ENCODE data around the gene GSE1.

GSE1 gene

DNA sequence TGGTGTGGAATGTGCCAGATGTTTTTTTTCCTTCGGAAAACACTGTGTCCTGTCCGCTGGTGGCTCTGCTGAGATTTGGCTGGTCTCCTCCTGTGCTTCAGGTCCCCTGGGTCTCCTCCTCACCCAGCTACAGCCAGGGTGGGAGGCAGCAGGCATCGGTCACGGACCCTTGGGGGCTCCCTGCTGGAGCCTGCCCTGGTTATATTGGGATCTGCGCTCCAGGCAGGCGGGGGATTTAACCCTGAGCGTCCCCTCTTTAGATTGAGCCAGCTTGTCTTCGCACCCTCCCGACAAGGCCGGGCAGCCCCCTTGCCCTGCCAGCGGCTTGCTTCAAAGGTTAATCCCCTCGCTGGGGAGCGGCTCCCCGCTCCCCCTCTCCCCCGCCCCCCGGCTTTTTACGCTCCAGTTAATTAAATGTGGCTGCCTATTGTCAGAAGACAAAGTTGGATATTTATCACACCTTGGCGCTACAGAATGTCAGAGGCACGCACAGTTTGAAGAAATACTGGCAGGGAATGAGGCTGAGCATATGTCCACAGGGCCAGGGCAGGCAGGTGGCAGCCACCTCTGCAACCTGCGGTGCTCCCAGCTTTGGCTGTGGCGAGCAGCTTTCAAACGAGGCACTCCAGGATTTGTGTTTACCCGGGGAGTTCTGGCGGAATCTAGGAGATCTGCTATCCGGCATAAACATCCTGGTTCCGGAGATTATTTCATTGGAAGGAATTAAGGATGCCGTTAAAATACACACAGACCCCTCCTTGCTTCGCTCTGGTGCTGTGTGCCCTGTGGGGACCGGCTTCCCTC lies 38.2 kb upstream of the GSE1 start:
- DNase-seq (ENCODE audit: low spot score): no peak

DNA sequence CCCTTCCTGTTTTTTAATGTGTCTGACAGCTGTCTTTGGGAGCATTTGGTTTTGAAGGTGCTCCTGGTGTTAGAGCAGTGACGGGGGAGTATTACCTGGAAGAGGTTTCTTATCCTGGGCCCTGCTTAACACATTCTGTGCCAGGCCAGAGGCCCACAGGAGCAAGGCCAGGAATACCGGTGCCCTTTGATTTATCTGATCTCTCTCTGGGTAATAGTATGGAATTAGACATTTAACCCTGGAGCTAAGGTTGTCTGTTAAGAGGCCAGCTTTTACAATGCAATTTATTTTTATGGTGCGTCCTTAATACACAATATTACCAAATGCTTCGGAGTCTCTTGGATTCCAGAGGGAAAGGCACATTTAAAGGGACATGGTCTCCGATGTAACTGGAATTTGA lies 37.2 kb upstream of the GSE1 start:
- no peak for DNase-seq (ENCODE audit: low spot score)

DNA sequence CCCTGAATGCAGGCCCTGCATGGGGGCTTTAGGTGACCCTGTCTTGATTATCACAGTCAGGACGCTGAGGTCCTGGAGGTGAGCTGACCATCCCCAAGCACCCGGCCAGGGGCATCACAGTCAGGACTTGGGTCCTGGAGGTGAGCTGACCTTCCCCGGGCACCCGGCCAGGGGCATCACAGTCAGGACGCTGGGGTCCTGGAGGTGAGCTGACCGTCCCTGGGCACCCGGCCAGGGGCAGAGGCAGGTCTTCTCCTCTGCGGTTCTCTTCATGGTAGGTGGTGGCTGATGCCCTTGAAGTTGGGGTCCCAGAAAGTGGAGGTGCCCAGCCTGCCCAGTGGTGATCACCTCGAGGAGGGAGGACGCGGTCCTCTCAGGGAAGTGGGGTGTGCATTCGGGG lies 36.2 kb upstream of the GSE1 start:
- DNase-seq (ENCODE audit: low spot score): no peak

DNA sequence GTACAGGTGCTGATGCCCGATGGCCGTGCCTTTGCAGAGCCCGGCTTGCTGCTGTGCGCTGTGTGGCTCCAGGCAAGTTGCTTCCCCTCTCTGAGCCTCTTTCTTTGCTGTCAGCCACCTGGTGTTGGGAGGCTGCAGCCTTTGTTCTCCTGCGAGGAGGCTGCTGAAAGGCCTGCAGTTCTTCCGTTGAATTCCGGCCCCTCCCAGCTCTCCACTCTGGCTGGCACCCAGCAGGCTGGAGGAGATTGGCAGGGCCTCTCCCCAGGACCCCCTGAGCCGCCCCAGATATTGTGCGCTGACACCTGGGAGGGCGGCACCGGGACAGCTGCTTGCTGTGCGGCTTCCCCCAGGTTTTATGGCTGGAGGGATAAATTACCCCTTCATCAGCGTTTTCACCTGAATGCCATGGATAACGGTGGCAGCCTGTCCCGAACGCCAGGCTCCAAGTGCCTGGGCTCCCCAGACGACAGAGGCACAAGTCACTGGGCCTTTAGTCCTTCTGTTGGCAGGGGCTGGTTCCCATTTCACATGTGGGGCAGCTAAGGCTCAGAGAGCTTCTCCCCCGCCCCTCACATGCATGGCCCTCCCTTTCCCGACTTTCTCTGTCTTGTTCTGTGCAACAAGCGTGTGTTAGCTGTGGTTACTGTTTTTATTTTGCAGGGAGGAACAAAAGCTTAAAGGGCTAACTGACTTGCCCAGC lies 35.1 kb upstream of the GSE1 start:
- DNase-seq (ENCODE audit: low spot score): no peak

DNA sequence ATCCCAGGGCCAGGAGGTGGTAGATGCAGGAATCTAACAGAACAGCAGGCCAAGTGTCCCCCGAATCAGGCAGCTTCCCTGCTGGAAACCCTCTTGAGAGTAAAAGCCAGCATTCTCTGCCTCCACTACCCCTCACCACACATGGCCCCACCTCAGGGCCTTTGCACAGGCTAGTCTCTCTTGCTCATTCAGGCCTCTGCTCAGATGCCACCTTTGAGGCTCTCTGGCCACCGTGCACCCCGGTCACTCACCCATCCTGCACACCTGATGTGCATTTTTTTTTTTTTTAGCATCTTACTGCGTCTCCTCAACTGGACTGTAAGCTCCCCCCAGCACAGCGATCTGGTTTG lies 34.5 kb upstream of the GSE1 start:
- DNase-seq (ENCODE audit: low spot score): no peak

DNA sequence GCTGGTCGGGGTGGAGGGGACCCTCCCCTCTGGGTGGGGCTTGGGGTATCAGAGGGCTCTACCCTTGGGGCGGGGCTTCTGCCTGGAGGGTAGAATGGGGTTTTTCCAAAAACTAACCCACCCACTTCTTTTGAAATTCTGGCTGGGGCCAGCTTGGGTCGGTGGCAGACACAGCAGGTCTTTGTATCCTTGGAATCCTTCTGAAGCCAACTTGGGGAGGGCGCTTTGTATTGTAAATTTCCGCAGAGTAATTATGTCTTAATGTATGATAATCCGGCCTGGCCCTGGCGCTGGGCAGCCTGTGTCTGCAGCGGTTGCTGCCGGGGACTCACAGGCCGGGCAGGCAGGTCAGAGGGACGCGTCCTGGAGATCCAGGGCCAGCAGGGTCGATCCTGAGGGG lies 33.9 kb upstream of the GSE1 start:
- DNase-seq (ENCODE audit: low spot score): no peak

DNA sequence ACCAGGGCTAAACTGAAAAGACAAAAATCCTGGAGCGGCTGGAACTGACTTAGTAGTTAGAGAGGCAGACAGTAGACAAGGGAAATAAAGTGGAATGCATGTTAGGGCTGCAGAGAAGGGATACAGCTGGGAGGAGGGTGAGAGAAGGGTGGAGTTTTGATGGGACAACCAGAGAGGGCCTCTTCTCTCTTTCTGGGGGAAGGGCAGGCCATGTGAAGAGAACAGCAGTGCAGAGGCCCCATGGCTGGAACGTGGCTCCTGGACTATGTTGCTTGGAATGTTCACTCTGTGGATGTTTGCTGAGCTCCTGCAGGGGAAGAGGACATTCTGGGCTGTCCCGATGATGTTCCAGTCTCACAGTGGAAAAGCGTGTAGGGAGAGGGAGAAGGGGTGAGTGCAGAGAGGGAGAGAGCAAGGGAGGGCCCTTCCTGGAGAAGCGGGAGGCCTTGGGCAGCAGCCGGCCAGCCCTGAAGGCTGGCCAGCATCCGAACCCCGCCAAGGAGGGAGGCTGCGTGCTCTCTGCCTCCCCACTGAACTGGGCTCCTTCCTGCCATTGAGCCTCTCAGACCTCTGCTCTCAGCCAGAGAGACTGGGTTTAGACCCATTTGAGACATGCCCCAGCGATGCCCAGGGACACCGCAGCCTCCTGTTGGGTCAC lies 33.1 kb upstream of the GSE1 start:
- no peak for DNase-seq (ENCODE audit: low spot score)

DNA sequence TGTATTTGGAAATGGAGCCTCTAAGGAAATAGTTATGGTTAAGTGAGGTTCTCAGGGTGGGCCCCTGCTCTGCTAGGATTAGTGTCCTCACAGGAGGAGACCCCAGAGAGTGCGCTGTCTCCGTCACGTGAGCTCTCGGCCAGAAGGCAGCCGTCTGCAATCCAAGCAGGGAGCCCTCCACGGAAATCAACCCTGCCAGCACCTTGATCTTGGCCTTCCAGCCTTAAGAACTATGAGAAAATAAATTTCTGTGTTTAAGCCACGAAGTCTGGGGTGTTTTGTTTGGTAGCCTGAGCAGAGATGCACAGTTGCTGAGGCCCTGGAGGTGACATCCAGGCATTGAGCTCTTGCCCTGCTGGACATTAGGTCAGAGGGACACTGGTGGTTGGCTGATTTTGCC lies 32.4 kb upstream of the GSE1 start:
- DNase-seq (ENCODE audit: low spot score): no peak

DNA sequence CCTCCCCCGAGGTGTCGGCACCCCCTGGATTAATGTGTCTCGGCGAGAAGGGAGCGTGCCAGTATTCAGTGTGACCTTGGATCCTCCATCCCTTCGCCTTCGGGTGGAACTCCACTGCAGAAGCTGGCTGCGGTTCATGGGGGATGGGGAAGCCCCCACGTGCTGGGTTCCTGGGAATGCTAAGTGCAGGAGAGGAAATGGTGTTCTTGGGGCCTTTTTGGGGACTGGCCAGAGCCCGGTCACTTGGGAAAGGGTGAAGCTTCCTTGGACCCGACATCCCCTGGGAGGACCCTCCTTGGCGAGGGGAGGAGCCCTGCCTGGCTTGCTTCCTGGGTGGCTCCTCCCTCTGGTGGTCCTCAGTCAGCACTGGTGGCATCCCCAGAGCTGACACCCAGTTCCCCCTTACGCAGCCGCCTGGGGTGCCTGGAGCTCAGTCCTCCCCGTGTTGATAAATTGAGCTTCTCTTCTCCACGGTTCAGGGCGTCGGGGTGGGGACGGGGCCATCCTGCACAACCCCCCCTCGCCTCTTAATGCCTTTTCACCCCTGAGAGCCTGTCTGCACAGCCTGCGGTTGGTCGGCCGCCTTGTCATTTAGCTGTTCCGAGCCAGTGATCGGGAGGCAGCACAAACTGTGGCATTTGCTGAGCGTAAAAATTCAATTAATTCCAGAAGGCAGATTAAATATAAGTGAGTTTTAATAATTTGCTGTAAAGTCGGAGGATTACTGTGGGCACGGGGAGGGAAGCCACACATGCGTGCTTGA lies 30.7 kb upstream of the GSE1 start:
- DNase-seq (ENCODE audit: low spot score): no peak

DNA sequence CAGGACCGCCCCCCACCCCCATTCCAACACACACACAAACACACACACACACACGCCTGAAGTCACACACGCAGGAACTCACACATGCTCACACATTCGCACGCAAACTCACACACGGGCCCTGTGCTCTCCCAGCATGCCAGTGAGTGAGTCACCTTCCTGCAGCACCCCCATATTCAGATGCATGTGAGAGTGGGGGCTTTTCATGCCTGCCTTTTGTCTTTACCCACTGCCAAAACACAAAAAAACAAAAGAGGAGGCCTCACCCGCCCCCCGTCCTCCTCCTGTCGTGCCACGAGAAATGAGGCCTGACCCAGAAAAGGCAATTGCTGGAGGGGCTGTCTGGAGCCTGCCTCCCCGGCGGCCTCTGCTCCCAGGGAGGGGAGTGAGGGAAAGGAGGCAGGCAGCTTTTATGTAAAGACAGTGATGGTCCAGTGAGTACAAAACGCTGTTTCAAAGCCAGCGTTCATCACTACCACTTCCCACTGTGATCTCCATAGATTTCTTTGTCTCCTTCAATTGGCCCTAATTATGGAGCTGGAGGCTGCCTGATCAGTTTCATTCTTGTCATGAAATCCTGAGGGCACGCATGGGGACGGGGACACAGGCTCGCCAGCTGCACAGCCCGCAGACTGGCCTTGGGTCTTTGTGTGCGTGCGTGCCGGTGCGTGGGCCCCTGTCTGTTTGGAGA lies 29.5 kb upstream of the GSE1 start:
- DNase-seq (ENCODE audit: low spot score): no peak

DNA sequence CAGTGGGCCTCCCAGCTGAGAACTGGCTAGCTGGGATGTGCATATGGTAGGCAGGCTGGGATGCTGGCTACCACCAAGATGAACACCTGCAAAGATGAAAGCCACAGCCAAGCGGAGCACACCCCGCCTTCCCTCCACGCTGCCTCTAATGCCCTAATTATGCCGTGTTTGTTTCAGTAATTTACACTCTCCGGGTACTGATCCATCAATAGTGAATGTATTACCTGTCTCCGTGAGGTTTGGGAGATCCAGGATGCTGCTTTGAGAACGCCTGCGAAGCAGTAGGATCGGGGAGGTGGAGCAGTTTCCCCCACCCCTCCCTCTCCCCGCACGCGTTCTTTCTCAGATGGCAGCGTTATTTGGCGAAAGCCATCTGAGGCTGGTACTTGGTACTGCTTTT lies 28.9 kb upstream of the GSE1 start:
- no peak for DNase-seq (ENCODE audit: low spot score)

DNA sequence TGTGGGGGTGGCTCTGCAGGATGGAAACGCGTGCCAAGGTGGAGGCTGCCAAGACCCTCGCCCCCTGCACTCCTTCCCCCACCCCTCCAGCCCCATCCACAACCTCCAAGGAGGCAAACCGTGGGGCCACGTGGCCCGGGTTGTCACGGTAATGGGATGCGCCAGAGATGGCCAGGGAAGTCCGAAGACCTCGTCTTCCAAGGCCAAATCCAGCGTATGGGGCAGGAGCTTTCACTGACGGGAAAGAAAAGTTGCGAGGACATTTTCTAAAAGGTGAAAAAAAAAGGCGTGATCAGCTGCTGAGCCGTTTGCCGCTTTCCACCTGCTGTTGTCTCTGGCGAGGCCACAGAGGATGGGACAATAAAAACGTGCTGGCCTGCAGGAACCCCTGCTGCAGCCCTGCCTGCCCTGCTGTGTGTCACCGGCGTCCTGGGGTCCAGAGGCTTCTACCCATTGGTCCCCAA lies 28.3 kb upstream of the GSE1 start:
- DNase-seq (ENCODE audit: low spot score): no peak

DNA sequence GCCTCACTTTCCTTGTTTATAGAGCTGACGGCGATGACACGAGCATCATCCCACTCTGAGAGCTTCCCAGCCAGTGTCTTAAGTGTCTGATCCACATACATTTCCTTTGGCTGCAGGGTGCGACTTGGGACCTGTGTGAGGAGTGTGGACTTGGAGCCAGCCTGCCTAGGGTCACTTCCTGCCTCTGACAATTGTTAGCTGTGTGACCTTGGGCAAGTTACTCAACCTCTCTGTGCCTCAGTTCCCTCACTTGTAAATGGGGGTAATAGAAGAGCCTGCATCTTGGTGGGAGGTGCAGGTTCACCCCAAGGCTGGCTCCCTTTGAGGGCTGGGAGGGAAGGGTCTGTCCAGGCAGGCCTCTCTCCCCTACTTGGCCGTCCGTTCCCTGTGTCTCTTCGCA lies 27.4 kb upstream of the GSE1 start:
- DNase-seq (ENCODE audit: low spot score): no peak

DNA sequence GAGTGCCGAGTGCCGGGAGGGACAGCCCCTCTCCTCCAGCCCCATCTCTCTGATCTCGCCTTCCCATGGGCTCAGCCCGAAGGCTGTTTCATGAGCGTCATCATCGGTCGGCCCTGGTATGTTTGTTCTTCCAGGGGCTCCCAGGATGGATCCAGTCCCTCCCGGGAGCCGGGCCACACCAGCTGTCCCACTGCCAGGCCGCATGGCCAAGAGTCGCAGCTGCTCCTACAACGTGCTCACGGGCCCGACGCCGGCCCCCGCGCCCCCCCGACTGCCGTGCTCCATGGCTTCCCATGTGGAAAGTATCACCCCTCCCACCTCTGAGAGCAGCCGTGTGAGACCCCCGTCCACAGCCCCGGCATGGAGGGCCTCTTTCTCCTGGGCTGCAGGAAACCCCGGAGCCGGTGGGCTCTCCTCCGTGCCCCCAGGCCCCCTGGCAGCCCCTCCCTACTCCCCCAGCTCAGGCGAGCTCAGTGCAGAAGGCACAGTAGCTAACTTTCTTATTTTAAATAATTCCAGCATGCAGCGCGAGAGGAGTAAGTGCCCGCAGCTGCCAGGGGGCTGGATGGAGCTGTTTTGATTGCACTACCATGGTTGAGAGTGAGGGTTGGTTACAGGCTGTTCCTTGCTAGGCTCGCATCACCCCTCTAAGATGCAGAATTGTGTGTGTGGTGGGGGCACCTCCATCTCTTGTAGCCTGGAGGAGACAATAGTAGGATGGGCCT lies 26.6 kb upstream of the GSE1 start:
- DNase-seq (ENCODE audit: low spot score): no peak

DNA sequence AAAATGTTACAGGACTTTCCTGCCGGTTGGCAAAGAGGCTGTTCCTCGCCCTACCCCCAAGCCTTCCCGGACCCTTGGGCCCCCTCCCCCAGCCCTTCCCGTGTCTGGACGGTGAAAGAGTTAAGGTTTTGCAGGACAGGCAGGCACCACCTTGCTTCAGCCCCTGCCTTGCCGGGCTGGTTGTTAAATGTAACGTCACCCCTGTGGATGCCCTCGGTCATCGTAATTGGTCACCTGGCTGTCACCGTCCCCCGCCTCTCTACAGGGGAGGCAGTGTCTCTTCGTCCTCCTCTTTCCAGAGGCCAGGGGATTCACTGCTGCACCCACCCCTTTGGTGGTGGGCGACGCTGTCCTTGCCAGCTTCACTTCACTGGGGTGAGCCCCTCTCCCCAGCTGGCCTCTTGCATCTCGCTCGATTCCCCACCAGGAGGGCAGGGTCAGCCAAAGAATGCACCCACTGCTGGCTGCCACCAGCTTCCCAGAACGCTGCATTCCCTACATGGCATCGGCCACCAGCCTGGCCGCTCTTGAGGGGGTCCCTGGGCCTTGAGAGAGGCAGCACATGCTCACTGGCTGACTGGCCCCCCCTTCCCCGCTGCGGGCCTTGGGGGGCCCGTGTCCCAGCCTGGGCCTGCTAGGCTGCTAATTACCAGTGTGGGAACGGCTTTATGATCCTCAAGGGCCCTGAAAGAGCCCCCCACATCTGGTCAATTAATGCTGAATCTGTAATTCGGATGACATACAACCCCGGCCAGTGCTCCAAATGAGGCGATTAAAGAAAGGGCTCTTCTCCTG lies 25.2 kb upstream of the GSE1 start:
- DNase-seq (ENCODE audit: low spot score): no peak

DNA sequence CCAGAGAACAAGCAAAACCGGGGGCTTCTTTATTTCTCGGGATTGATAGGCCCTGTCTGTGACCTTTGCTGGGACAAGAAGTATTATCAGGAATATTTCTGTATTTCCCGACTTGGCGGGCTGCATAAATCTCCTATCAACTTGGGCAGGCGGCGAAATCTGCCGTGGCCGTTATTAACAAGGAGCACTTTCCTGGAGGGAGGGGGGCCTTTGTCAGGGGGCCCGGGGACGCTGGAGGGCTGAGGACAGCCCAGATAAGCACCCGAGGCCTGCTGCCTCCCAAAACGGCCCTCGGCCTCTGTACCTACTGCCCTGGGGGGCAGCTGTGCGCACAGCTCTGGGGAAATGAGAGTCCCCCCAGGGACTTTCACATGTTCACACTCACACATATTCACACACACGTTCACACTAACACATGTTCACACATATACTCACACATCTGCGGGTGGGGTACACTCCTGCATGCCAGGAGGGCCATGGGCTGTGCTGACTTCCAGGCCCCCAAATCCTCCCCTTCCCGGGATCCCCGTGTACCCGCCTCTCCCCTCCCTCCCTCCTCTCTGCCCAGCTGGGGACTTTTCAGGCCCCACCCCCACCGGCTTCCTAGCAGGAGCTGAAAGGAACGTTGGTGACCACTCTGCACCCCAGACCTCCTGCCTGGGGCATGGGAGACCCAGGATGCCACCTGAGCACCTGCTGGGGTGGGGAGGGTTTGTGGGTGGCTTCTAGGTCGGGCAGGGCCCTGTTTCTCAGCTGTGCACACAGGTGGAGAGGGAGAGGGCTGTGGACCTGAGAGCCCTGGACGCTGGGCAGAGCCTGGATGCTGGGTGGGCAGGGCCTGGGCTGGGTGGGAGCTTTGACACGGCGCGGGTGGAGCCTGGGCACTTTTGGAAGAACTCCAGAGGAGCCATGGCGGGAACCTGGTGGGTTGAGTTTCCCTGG lies 24.3 kb upstream of the GSE1 start:
- DNase-seq (ENCODE audit: low spot score): no peak

DNA sequence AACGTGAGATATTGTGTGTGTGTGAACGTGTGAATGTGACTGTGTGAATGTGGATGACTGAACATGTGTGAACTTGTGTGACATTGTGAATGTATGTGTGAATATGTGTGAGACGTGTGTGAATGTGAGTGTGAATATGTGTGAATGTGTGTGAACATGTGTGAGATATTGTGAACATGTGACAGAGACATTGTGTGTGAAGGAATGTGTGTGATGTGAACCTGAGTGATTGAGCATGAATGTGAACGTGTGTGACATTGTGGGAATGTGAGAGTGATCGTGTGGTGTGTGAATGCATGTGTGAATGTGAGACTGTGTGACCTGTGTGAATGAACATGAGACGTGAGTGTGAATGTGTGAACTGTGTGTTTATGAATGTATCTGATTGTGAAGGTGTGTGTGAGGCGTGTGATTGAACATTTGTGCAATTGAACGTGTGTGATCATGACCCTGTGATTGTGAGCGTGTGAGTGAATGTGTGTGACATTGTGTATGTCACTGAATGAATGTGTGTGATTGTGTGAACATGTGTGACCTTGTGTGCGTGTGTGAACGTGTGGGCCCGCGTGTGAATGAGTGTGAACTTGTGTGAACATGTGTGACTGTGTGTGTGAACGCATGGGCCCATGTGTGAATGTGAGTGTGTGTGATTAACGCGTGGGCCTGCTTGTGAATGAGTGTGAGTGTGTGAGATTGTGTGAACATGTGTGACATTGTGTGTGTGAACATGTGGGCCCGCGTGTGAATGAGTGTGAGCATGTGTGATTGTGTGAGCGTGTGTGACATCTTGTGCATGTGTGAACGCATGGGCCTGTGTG lies 23.2 kb upstream of the GSE1 start:
- no peak for DNase-seq (ENCODE audit: low spot score)

DNA sequence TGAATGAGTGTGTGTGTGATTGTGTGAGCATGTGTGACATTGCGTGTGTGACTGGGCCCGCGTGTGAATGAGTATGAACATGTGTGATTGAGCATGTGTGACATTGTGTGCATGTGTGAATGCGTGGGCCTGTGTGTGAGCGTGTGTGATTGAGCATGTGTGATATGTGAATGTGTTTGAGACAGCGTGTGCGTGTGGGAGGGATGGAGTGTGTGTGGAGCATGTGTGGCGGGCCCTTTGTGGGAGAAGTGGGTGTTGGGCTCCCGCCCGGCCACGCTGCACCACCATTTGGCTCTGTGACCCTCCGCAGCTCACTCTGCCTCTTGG lies 22.7 kb upstream of the GSE1 start:
- no peak for DNase-seq (ENCODE audit: low spot score)

DNA sequence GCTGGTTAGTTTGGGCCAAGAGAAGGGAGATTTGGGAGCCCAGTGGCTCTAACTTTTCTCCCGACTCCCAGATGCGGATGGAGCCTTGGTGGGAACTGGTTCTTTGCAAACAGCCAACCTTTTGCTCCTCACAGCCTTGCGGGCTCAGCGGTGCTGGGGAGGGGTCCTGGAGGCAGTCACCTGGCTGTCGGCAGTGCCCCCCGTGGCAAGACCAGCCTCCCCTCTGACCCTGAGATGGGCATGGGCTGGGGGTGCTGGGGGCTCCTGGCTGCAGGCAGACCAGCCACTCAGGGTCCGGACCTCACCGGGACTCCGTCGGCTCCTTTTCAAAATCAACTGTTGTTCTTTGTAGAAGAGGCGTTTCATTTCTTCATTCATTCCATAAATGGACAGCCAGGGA lies 21.7 kb upstream of the GSE1 start:
- DNase-seq (ENCODE audit: low spot score): no peak

All from LoVo (cell line).